ENCODE data around the gene ZNF774.

DNA sequence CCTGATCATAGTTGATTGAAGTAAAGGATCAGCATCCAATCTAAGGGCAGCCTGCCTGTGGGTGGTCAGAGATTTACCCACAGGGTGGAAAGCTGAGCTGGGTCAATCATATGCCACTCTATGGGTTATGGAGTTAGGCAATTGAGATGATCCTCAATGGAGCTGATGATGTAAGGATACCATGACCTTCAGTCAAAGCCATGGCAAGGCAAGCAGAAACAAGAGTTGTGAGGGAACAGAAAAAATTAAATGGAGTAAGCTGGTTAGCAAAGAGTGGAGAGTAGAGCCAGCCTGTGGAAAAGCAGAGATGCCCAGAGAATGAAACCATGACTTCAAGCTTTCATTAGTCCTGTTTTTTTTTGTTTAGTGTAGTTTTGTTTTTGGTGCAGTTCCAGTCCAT, 30.2 kb downstream of the ZNF774 start:
- TF ChIP-seq, protein P1, sequence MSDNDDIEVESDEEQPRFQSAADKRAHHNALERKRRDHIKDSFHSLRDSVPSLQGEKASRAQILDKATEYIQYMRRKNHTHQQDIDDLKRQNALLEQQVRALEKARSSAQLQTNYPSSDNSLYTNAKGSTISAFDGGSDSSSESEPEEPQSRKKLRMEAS (IDR thresholded peaks at IDR 0.05) = no peak
- no peak for TF ChIP-seq TAF1 (conservative IDR thresholded peaks at IDR 0.05)
- TF ChIP-seq, protein P2, sequence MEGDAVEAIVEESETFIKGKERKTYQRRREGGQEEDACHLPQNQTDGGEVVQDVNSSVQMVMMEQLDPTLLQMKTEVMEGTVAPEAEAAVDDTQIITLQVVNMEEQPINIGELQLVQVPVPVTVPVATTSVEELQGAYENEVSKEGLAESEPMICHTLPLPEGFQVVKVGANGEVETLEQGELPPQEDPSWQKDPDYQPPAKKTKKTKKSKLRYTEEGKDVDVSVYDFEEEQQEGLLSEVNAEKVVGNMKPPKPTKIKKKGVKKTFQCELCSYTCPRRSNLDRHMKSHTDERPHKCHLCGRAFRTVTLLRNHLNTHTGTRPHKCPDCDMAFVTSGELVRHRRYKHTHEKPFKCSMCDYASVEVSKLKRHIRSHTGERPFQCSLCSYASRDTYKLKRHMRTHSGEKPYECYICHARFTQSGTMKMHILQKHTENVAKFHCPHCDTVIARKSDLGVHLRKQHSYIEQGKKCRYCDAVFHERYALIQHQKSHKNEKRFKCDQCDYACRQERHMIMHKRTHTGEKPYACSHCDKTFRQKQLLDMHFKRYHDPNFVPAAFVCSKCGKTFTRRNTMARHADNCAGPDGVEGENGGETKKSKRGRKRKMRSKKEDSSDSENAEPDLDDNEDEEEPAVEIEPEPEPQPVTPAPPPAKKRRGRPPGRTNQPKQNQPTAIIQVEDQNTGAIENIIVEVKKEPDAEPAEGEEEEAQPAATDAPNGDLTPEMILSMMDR (IDR thresholded peaks at IDR 0.05; ENCODE audit: low read depth, low read length, missing input control) = no peak
- TF ChIP-seq JUND (IDR thresholded peaks at IDR 0.05) = no peak
- no peak for TF ChIP-seq FOXA2 (IDR thresholded peaks at IDR 0.05)
- no peak for TF ChIP-seq RAD21 (IDR thresholded peaks at IDR 0.05)
- no peak for TF ChIP-seq EGR1 (IDR thresholded peaks at IDR 0.05; ENCODE audit: low read depth in 2 of 2)
- TF ChIP-seq SP1 (IDR thresholded peaks at IDR 0.05) = no peak

All from liver (tissue), 3 donors.